Measurements from ENCODE around the gene TTC34. TPM values are rescaled to one million over a fixed set of nuclear protein-coding genes. Genes with fewer than 3 reads are reported as not detected.

Gene TTC34
- total RNA-seq, 1 experiment from 2014 or later = 0.92 TPM

DNA sequence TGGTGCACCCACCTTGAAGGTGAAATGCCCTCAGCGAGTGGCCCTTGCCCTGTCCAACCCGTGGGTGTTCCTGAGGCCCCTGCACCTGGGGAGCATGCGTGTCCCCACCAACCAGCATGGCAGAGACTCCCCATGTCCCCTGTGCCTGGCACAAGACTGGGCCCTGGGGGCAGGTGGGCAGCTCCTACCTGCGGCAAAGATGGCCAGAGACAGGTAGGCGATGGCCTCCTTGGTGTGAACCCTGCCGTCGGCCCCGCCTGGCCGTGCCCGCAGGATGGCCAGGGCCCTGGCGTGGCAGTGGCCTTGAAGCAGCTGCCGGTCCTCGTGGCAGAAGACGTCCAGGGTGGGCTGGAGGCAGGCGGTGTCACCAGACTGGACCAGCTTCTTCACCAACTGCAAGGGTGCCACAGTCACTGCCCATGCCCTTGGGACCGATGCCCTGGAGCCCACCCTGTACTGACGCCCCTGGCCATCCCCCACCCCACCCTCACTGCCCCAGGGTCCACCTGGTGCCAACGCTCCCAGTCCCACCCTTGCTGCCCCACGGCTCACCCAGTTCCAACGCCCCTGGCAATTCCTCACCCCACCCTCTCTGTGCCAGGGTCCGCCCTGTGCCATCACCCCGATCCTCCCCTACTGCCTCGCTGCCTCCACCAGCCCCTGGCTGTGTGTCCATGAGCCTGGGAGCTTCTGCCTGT is 15.7 kb downstream of the TTC34 start:
- H2BK5ac ChIP-seq (ENCODE audit: insufficient read length, low read length) = no peak overlapping the region
- no peaks in the 10 kb centered on the region for H3K79me1 ChIP-seq (ENCODE audit: insufficient read depth, low read depth, low read length, poor library complexity, severe bottlenecking)
- H2BK15ac ChIP-seq (ENCODE audit: low read depth, low read length) = no peak overlapping the region
- Mint-ChIP-seq H3K36me3 (ENCODE audit: insufficient read depth in 1 of 3, low read depth in 3 of 3) (peaks cover 0 to 31% (median 9%) of the 10 kb centered on the region in 3 experiments; a peak in 3 of 7 replicates), H3K4me1 (no peaks in the 10 kb centered on the region; a peak in 1 of 4 replicates), H3K27me3 (ENCODE audit: low read depth) (no peaks in the 10 kb centered on the region; the same call in 1 of the 2 replicates), H3K9me3 (peaks cover 25 to 81% of the 10 kb centered on the region in 2 experiments), H3K4me3 (no peak overlapping the region), H3K27ac (no peak overlapping the region)
- H3K4me1 ChIP-seq (ENCODE audit: insufficient read depth, low read length) = no peaks in the 10 kb centered on the region
- H3K23ac ChIP-seq (ENCODE audit: insufficient read length, low read depth, low read length) = no peak overlapping the region
- no peaks in the 10 kb centered on the region for H3K27me3 ChIP-seq (ENCODE audit: insufficient read depth, low read length)
- H3K79me2 ChIP-seq (ENCODE audit: insufficient read depth, low read length) = no peaks in the 10 kb centered on the region
- H3K9me3 ChIP-seq (ENCODE audit: control insufficient read depth, low read depth, low read length) = peaks cover 74% of the 10 kb centered on the region
- no peak overlapping the region for H2BK20ac ChIP-seq (ENCODE audit: low read depth, low read length, poor library complexity, severe bottlenecking)
- no peak overlapping the region for H2AK5ac ChIP-seq (ENCODE audit: insufficient read length, low read length)
- no peak overlapping the region for H3T11ph ChIP-seq (ENCODE audit: low read length)
- H3K23me2 ChIP-seq (ENCODE audit: insufficient read length, low read depth, low read length, poor library complexity, severe bottlenecking) = no peaks in the 10 kb centered on the region
- H2BK12ac ChIP-seq (ENCODE audit: insufficient read length, low read depth, low read length) = no peak overlapping the region
- no peak overlapping the region for H3K18ac ChIP-seq (ENCODE audit: insufficient read length, low read depth, low read length)
- H3K56ac ChIP-seq (ENCODE audit: insufficient read length, low read depth, low read length) = no peak overlapping the region
- no peak overlapping the region for H4K8ac ChIP-seq (replicated peaks; ENCODE audit: insufficient read length, low read depth, low read length)
- no peak overlapping the region for H3K27ac ChIP-seq (ENCODE audit: insufficient read length, low read depth, low read length)
- H4K5ac ChIP-seq (ENCODE audit: insufficient read length, low read depth, low read length) = no peak overlapping the region
- H4K20me1 ChIP-seq (ENCODE audit: control insufficient read depth, insufficient read depth, insufficient read length) = no peaks in the 10 kb centered on the region
- H2AFZ ChIP-seq (ENCODE audit: low read length) = no peak overlapping the region
- no peak overlapping the region for H3K4ac ChIP-seq (ENCODE audit: low read depth, low read length)
- TF ChIP-seq, protein P1, sequence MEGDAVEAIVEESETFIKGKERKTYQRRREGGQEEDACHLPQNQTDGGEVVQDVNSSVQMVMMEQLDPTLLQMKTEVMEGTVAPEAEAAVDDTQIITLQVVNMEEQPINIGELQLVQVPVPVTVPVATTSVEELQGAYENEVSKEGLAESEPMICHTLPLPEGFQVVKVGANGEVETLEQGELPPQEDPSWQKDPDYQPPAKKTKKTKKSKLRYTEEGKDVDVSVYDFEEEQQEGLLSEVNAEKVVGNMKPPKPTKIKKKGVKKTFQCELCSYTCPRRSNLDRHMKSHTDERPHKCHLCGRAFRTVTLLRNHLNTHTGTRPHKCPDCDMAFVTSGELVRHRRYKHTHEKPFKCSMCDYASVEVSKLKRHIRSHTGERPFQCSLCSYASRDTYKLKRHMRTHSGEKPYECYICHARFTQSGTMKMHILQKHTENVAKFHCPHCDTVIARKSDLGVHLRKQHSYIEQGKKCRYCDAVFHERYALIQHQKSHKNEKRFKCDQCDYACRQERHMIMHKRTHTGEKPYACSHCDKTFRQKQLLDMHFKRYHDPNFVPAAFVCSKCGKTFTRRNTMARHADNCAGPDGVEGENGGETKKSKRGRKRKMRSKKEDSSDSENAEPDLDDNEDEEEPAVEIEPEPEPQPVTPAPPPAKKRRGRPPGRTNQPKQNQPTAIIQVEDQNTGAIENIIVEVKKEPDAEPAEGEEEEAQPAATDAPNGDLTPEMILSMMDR (conservative IDR thresholded peaks at IDR 0.05) = no peak
- H3K14ac ChIP-seq (ENCODE audit: insufficient read depth, low read length) = no peak overlapping the region
- no peak overlapping the region for H2BK120ac ChIP-seq (ENCODE audit: low read depth, low read length, poor library complexity, severe bottlenecking)
- no peak for DNase-seq
- H3K9ac ChIP-seq (ENCODE audit: extremely low read depth, insufficient read length, low read length) = no peak overlapping the region
- no peak overlapping the region for H3K4me2 ChIP-seq (ENCODE audit: insufficient read depth, insufficient read length, low read length)
- no CpG with 5 or more reads among the region's 23 CpGs for WGBS (ENCODE audit: extremely low coverage, insufficient read length, low lambda C conversion rate)
- no peak overlapping the region for H4K91ac ChIP-seq (ENCODE audit: insufficient read length, low read depth, low read length)

Data from H9 (cell line).